Stimulated activated naive CD4-positive, alpha-beta T cell (primary cell): ENCODE measurements around the gene HDAC5.
A peak's percentile ranks its signal among the peaks of the same experiment; 100 is the strongest.
"Not testable (repeated sequence)": the region's sequence is repeated elsewhere in the genome, so short reads cannot be mapped to it uniquely, and the experiment has no call there.

ENCODE experiments used
- DNase-seq, 6 experiments: peaks; one replicate each; lab custom pipeline; 2025; lab: John Stamatoyannopoulos, UW

HDAC5 gene

DNA sequence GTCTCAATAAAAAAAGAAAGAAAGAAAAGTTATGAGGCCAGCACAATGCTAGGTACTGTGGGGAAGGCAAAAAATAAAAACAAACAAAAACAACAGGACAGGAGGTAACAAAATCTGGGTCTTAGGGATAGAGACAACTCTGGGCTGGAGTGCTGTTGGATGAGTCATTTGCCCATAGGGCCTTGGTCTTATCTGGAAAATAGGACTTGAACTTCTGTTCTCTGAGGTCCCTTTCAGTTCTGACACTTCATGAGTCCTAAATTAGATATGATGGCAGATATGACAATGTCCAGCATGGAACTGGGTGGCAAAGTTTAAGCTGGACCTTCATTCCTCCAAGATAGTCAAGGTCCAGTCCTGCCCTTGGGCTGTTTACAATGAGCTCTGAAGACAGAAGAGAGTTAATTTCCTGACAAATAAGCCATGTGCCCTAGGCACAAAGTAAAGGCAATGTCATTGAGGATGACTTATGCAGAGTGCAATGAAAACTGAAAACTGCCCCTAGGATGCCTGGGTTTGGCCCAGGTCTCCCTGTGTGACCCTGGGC, 8.9 kb upstream of the HDAC5 start:
- DNase-seq, result no peak

DNA sequence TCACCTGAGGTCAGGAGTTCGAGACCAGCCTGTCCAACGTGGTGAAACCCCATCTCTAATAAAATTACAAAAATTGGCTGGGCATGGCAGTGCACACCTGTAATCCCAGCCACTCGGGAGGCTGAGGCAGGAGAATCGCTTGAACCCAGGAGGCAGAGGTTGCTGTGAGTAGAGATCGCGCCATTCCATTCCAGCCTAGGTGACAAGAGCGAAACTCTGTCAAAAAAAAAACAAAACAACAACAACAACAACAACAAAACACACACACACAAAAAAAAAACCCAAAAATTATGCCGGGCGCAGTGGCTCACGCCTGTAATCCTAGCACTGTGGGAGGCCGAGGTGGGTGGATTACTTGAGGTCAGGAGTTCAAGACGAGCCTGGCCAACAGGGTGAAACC, 7.9 kb upstream of the HDAC5 start:
- DNase-seq, result not testable (repeated sequence)

DNA sequence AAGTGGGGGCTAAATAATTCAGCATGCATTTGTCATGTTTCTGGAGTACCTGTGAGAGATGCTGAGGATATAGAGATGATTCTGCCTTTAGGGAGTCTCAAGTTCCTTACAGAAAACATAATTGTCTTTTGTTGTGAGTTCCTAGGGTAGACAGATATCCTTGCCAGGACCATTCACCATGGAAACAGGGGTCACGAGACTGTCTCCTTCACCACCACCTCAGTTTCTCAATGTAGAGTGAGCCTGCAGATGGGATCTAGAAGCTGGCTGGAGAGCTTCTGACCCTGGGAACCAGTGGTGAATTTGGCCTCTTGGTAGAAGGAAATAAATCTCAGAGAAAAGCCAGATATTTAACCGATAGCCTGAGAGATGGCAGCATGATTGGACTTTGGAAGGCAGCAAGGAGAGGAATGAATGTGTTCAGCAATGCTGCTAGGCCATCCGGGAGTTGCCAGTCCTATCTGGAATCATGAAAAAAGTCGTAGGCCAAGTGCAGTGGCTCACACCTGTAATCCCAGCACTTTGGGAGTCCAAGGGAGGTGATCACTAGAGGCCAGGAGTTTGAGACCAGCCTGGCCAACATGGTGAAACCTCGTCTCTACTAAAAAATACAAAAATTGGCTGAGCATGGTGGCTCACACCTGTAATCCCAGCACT, 7.4 kb upstream of the HDAC5 start:
- DNase-seq, result no peak

DNA sequence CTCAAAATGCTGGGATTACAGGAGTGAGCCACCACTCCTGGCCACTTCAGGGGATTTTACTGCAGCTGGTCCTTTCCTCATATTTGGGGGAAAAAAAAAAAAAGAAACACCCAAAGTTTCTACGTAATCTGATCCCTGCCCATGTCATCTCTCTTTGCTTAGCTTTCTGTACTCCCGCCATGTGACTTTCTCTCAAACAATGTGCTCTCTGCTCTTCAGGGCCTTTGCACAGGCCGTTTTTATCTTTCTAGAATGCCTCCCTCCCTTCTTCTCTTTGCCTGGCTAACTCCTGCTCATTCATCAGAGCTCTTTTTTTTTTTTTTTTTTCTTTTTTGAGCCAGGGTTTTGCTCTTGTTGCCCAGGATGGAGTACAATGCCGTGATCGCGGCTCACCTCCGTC, 4.9 kb upstream of the HDAC5 start:
- DNase-seq, result no peak

DNA sequence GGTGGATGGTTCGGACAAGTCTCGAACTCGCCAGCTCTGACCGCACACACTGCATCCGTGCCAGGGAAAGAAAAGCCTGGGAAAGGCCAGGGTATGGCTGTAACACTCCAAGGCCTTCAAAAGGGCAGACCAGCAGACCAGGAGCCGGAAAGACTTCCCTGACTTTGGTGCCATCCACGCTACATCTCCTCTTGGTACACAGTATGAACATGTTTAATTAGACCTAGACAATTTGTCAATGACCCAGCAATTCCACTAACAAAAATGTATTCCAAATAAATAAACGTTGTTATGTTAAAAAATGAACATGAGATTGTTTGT, 637 bp upstream of the HDAC5 start:
- no peak for DNase-seq

DNA sequence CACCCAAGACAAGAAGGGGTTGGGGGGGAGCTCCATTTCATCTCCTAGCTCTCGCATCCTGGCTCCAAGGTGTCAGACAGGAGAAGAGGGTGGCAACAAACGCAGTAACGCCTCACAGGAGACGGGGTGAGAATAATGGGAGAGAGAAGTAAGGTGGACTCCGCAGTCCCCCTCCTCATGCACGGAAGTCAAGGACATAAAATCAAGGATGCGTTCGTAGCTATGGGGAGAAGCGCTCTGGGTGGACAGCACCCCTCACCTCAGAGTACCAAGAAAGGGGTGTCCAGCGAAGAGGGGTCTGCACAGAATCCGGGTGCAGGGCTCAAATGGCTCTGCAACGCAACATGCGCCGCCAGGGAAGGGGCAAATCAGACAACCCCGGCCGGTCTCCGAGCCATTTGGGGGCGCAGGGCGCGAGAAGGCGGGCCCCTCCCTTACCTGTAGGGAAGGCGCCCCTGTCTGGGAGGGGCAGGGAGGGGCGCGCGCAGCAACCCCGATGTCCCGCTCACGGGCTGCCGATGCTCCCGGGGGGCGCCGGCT, 555 bp downstream of the HDAC5 start:
- DNase-seq, result peak in 2 of 6 experiments; percentile 39 to 49

DNA sequence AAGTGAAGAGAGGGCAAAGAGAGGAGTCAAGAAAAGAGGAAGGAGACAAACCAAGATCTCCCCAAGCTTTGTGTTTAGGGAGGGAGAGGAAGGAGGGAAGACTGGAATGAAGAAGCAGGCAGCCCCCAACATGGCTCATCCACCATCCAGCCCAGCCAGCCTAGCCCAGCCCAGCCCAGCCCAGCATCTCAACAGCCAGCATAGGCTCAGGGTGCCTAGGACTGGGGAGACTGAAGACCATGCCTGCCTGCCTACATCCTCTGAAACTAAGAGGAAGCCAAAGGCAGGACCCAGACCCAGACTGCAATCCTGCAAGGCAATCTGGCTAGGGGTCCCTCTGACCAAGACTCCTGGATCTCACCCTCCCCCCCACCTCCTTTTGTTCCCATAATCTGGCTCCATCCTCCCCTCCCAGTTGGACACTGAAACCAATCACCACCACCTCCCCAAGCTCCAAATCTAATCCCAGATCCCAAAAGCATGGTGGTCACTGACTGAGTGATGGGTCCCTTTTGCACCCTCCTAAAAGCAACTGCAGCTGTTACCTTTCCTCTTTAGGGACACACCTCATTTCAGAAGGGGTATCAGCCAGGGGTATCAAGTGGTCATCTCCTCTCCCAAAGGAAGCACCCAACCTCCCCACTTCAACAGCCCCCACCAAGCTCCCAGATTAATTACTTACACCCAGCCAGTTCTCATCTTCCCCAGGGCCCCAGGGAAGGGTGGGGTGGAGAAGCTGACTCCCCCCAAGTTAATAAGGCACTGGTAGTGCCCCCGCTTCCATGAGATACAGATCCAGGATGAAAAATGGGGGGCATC, 1.2 kb downstream of the HDAC5 start:
- DNase-seq, result no peak

DNA sequence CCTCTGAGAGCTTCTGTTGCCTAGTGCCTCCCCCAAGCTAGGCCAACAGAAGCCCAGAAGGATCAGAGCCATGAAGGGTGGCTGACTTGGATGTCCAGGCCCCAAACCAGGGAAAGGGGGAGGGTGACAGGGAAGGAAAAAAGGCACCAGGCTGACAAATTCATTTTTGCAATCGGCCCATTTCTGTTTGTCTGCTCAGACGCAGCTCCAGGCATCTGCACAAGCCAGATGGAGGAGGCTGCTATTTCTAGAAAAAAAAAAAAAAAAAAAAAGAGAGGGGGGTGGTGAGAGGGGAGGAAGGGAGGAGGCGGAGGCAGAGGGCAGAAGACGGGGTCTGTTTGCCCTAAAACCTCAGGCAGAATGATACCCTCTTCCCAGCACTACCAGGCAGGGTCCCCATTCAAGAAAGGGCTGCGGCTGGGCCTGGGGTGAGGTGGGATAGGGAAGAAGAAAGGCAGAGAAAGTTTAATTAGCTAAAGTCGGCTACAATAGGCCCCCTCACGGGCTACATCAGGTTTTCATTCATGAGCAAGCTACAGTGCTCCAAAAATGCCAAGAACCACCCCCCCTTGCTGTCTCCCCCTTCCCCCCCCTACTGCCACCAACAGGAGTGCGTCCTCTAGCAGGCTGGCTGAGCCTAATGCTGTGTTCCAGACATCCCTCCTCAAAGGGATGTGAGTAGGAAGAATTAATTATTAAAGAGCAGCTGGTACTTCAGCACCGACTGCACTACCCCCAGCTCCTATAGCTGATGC, 2.4 kb downstream of the HDAC5 start:
- no peak for DNase-seq

DNA sequence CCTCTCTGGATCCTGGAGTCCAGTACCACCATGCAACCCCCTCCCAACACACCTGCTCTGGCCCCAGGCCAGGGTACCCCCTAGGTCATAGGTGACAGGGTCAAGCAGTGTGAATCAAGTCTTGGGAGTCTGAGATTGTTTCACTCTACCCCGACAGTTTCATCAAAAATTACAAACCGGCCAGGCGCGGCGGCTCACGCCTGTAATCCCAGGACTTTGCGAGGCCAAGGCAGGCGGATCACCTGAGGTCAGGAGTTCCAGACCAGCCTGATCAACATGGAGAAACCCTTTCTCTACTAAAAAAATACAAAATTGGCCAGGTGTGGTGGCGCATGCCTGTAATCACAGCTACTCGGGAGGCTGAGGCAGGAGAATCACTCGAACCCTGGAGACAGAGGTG, 3.2 kb downstream of the HDAC5 start:
- not testable (repeated sequence) for DNase-seq

DNA sequence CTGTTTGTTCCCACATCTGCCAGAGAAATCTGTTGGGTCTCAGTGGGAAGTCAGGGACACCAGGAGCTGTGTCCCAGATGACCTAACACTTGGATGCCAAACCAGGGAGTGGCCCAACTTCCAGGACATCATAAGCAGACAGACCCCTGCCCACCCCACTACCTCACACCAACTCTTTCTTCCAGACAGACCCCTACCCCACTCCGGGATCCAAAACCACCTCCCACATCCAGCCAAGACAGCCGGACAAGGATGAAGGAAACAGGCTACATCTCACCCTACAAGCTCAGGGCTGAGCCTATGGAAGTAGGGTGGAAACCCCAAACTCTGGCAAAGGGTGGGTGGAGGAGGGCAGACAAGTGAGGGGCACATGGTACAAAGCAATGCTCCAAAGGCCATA, 3.6 kb downstream of the HDAC5 start:
- no peak for DNase-seq

DNA sequence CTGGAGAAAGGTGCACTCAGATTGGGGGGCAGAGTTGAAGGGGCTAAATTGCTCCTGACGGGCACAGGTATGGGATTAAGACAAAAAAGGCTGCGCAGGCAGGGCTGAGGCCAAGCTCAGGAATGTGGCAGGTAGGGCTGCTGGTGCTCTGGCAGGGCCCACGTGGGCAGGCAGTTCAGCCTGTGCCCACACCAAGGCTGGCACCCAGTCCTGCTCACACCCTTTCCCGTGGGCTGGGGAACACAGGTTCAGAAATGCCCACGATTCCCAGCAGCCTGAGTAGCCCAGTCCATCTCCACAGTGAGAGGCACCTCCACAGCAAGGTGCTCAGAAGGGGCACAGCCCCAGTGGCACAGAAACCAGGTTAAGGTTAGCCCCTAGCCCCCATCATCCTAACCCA, 4.4 kb downstream of the HDAC5 start:
- DNase-seq, result no peak

DNA sequence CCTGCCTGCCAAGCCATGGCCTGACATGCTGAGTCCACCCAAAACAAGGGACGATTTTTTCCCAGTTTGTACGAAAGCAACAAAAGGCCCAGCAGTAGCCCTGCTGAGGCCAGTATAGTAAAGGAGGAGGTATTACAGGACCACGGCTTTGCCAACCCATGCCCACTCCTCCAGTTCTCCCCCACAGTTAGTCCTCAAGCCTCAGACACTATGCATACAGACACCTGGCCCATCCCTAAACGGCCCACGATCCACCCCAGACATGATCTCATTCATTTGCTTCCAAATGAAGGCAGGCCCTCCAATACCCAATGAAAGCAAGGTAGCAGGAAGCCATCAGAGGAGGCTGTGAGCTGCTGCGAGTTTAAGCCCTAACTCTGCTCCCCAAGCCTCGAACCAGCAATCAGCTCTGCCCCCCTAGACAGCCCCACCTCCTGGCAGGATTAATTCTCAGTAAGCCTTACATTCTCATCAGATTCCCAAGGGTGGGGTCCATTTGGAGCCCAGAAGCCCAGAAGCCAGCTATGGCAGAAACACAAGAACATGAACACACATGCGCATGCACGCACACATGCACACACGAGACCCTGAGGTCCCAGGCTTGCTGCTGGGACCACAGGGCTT, 4.9 kb downstream of the HDAC5 start:
- DNase-seq, result no peak

DNA sequence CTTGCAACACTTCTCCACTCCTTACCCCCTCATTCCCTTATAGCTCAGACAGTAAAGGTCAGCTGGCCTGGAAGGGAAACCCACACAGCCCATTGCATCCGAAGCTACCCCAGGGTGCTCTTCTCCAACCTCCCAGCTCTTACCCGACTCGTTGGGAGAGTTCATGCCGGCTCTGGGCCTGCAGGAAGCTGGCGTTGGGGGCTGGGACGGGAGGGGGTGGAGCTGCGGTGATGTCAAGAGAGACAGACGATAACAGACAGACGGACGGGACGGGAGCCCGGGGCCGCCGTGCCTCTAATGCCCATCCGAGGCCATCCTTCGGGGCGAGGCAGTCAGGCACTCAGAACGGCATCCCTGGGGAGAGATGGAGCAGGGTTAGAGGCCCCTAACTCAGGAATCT, 6.1 kb downstream of the HDAC5 start:
- DNase-seq, result no peak

DNA sequence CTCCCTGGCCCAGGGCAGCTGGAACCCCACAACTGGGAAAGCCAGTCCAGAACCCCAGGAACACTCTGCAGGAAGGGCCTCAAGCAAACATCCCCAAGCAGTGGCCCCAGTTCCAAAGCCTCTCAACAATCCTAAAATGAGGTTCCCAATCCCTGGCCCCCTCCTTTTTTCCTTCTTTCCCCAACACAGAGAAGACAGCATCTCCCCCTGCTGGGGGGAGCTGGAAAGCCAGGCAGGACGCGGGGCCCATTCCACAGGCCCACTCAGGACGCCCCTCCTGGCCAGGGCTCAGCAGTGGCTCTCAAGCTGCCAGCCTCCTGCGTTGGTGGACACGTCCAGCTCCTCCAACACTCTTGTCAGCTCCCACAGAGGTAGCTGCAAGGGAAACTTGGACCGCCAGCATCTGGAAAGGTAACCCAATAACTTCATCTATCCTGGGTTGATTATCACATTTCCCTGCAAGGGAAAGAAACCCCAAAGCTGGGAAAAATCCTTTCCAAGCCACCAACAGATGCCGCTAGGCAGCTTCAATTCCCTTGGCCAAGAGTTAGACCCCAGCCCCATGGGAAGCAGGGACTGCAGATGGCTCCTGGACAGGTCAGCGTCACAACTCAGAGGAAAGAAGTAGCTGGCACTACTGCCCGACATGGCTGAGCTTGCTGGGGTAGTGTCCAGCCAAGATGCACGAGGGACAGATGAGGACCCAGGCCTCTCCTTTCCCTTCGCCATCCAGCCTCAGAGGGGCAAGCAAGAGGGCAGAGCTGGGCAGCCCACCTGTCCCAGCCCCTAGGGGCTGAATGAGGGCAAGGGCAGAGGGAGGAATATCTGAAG, 7.6 kb downstream of the HDAC5 start:
- peak in 1 of 6 experiments; percentile 5 for DNase-seq

DNA sequence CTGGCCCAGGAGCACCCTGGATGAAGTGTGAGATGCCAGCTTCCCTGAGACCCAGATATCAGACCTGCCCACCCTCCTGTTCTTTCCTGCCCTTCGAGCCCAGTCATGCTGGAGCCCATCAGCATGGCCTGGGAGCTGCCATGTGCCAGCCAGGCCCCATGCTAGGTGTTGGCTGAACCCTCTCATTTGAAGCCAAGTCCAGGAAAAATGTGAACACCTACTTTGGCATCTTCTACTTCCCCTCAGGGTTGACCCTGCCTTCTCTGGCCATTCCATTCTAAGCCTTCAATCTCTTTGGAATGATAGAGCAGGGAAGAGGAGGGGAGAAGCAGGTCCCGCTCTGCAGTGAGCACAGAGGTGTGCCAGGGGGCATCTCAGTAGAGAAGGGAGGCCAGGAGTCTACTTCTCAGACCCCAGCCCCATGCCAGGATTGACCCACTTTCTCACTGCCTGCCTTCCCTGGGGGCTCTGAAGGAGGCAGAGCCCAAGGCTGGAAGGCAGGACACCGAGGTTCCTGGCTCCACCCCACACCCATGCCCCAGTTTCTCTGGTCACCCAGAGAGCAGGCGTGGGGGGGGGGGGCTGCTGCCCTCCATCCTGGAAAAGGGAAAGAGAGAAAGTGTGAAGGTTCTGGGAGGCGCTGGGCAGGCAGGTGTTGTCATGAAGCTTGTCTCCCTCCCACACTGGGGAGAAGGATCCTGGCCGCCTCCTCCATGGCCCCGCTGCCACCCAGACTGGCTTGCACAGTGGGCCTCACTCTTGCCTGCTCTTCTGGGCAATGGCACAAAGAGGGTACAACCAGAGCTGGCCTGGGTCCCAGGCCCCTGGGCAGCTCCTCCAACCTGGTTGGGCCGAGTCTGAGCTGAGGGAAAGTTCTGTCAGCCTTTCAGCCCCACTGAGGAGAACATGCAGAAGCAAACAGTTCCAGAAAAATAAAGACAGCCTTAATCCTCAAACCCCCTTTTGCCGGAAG, 9.3 kb downstream of the HDAC5 start:
- DNase-seq, result no peak

DNA sequence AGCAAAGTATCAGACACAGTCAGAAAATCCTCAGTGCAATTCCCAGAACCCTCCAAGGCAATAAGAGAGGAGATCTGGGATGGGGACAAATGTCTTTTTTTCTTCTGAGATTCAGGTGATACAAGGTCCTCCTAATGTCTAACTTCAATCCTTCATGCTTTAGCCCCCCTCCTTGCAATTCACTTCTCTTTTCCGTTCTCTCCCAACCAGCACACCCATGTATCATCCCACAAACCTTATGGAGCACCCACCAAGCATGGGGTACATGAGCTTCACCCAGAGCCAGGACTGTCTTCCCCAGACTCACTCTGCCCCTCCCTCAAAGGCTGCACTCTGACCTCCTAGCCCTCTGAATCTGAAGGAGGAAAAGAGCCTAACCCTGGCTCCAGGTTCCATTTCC, 10.1 kb downstream of the HDAC5 start:
- no peak for DNase-seq

DNA sequence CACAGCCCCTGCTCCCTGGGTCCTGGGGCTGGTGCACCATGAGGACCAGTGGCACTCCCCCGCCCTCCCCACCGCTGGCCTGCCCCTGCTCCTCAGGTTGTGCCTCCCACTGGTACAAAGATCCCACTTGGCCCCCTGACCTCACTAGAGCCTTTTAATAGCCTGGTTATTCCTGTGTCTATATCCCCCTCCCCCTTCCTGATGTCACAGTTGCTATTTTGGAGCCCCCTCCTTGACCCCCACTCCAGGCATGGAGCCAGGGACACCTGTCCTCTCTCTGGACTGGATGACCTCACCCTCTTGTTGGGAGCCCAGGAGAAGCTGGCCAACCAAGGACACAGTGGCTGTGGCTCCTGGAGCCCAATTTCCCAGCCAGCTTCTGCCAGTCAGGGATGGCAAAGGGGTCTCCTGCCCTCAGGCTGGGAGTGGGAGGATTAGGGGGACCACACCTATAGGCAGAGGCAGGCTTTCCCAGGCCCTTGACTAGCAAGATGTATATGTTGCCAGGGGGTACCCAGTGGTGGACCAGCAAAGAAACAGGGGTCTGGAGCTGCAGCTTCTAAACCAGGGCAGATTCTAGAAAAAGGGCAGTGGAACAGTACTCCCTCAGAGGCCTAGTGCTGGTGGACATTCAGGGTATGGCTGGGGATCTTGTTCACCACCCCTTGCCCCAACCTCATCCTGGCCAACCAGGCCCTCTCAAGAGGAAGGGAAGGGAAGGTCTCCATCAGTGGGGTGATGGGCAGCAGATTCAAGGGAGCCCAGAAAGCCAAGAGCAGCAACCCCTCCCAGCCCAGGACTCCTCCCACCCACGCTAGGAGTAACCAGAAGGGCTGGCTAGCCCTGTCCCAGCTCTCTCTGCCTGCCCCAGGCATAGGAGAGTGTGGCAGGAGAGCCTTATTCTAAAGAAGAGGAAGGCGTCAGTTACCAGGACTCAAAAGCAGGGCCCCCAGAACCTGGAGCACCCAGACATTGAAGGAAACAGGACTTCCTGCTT, 10.9 kb downstream of the HDAC5 start:
- no peak for DNase-seq

DNA sequence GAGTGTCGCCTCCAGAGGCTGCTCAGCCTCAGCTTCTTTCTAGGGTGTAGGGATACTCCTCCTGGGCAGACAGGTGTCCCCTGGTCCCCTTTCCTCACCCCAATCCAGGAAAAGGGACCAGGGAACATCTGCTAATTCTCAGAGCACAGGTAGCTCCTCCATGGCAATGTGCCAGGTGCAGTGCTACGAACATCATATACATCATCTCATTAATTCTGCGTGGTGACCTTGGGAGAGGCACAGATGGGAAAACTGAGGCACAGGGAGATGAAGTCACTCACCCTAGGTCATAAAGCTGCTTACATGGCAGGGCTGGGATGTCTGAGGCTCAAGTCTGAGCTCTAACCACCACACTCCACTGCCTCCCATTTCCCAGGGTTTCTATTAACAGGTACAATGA, 11.7 kb downstream of the HDAC5 start:
- no peak for DNase-seq
